ENCODE data around the gene ZXDC. TPM values are rescaled to one million over a fixed set of nuclear protein-coding genes. Genes with fewer than 3 reads are reported as not detected.

Gene ZXDC
- total RNA-seq, 1 experiment from 2014 or later: 55.4 TPM

DNA sequence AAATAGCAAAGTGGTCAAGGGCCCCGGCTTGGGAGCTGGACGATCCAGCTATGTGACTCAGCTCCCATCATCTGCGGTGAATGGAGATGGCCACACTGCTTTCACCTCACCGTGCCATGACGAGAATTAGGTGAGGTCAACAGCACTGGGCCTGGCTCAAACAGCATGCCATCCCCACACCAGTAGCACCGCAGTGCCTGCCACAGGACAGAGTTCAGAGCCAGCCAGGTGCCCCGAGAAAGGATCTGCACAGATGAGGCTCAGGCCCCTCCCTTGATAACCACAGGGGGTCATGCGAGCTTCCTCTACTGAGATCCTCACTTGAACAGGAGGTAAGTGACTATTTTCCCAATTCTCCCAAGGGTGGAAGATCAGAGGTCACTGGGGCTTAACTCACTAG lies 29.4 kb downstream of the ZXDC start:
- Histone ChIP-seq H3K4me3 (no peak overlapping the region), H3K27me3 (ENCODE audit: insufficient read depth, low read depth) (no peaks in the 10 kb centered on the region), H3K27ac (no peak overlapping the region), H3K4me2 (no peak overlapping the region), H3K4me1 (replicated peaks; ENCODE audit: insufficient read depth) (no peaks in the 10 kb centered on the region), H2AFZ (no peak overlapping the region), H3F3A (ENCODE audit: insufficient read depth, low read depth) (no peaks in the 10 kb centered on the region), H3K9me3 (ENCODE audit: insufficient read depth, low read depth) (no peaks in the 10 kb centered on the region), H3K9me2 (ENCODE audit: insufficient read depth) (no peaks in the 10 kb centered on the region), H3K79me2 (ENCODE audit: low read depth) (no peaks in the 10 kb centered on the region), H3K36me3 (ENCODE audit: low read depth) (no peaks in the 10 kb centered on the region), H4K20me1 (ENCODE audit: insufficient read depth) (peaks cover 4% of the 10 kb centered on the region; the same call in 1 of the 2 replicates)
- POLR2A ChIA-PET (ENCODE audit: unreplicated experiment): interaction anchor here (0.6 kb wide), 1 partner anchor 253 kb away, joined by 5 read pairs; no protein-coding TSS in a partner anchor
- DNase-seq: no peak
- intact Hi-C loops (cut with micrococcal nuclease; ENCODE audit: unreplicated experiment): no loop called here
- no peak for TF ChIP-seq EZH2 (IDR thresholded peaks at IDR 0.05; ENCODE audit: low read depth)
- TF ChIP-seq, protein P1, sequence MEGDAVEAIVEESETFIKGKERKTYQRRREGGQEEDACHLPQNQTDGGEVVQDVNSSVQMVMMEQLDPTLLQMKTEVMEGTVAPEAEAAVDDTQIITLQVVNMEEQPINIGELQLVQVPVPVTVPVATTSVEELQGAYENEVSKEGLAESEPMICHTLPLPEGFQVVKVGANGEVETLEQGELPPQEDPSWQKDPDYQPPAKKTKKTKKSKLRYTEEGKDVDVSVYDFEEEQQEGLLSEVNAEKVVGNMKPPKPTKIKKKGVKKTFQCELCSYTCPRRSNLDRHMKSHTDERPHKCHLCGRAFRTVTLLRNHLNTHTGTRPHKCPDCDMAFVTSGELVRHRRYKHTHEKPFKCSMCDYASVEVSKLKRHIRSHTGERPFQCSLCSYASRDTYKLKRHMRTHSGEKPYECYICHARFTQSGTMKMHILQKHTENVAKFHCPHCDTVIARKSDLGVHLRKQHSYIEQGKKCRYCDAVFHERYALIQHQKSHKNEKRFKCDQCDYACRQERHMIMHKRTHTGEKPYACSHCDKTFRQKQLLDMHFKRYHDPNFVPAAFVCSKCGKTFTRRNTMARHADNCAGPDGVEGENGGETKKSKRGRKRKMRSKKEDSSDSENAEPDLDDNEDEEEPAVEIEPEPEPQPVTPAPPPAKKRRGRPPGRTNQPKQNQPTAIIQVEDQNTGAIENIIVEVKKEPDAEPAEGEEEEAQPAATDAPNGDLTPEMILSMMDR (conservative IDR thresholded peaks at IDR 0.05): no peak
- CTCF ChIA-PET: no interaction called here
- BruUV-seq (replicated peaks): no TSS peak

- Histone ChIP-seq H3F3A (ENCODE audit: insufficient read depth, low read depth) (no peaks in the 10 kb centered on the region), H2AFZ (no peak overlapping the region), H3K9me2 (ENCODE audit: insufficient read depth) (no peaks in the 10 kb centered on the region), H3K4me3 (no peak overlapping the region), H3K4me1 (replicated peaks; ENCODE audit: insufficient read depth) (no peaks in the 10 kb centered on the region), H3K4me2 (no peak overlapping the region), H3K36me3 (ENCODE audit: low read depth) (no peaks in the 10 kb centered on the region), H3K27ac (no peak overlapping the region), H4K20me1 (ENCODE audit: insufficient read depth) (peaks cover 4% of the 10 kb centered on the region; the same call in 1 of the 2 replicates), H3K9me3 (ENCODE audit: insufficient read depth, low read depth) (no peaks in the 10 kb centered on the region), H3K79me2 (ENCODE audit: low read depth) (no peaks in the 10 kb centered on the region), H3K27me3 (ENCODE audit: insufficient read depth, low read depth) (no peaks in the 10 kb centered on the region)
- POLR2A ChIA-PET (ENCODE audit: unreplicated experiment): no interaction called here
- CTCF ChIA-PET: no interaction called here
- intact Hi-C loops (cut with micrococcal nuclease; ENCODE audit: unreplicated experiment): no loop called here
- no peak for DNase-seq
- BruUV-seq (replicated peaks): no TSS peak
- TF ChIP-seq EZH2 (IDR thresholded peaks at IDR 0.05; ENCODE audit: low read depth): no peak
- TF ChIP-seq, protein P1 (conservative IDR thresholded peaks at IDR 0.05): no peak
Measured at GRCh38 chr3:126445506-126445905, 30.2 kb downstream of the ZXDC start.

DNA sequence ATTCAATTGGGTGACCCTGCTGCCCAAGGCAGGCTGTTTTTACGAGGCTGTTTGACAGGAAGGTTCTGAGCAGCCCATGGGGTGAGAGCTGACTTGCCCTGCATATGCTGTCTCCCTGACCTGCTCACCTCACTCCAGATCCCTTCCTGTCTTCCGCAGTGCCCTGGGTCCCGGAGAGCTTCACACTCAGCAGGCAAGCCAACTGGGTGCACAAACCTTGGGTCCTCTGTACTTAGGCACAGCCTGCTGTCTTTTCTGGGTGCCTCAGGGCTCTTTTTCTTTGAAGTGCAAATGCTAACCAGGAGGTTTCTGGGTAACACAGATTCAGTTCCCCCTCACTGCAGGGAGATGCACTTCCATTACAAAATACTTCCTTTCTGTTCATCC lies 32.8 kb downstream of the ZXDC start:
- Histone ChIP-seq H3K4me2 (no peak overlapping the region), H3K36me3 (ENCODE audit: low read depth) (no peaks in the 10 kb centered on the region), H3K9me3 (ENCODE audit: insufficient read depth, low read depth) (no peaks in the 10 kb centered on the region), H4K20me1 (ENCODE audit: insufficient read depth) (peaks cover 4% of the 10 kb centered on the region; the same call in 1 of the 2 replicates), H3K27ac (no peak overlapping the region), H3F3A (ENCODE audit: insufficient read depth, low read depth) (no peaks in the 10 kb centered on the region), H3K27me3 (ENCODE audit: insufficient read depth, low read depth) (no peaks in the 10 kb centered on the region), H3K4me1 (replicated peaks; ENCODE audit: insufficient read depth) (no peaks in the 10 kb centered on the region), H3K9me2 (ENCODE audit: insufficient read depth) (no peaks in the 10 kb centered on the region), H2AFZ (no peak overlapping the region), H3K79me2 (ENCODE audit: low read depth) (no peaks in the 10 kb centered on the region), H3K4me3 (no peak overlapping the region)
- TF ChIP-seq, protein P1 (conservative IDR thresholded peaks at IDR 0.05): no peak
- TF ChIP-seq EZH2 (IDR thresholded peaks at IDR 0.05; ENCODE audit: low read depth): no peak
- POLR2A ChIA-PET (ENCODE audit: unreplicated experiment): no interaction called here
- intact Hi-C loops (cut with micrococcal nuclease; ENCODE audit: unreplicated experiment): no loop called here
- no TSS peak for BruUV-seq (replicated peaks)
- DNase-seq: no peak
- CTCF ChIA-PET: no interaction called here

Measured in PC-9 (cell line).